Ecto neural progenitor cell (in vitro differentiated cells): ENCODE measurements around the gene KLHL2.
"Not testable (repeated sequence)": the region's sequence is repeated elsewhere in the genome, so short reads cannot be mapped to it uniquely, and the experiment has no call there.

ENCODE experiments used
- DNase-seq: peaks from one replicate; pipeline ENCODE4 v3.0.0-alpha.2; 2018; ENCODE audit warnings: low spot score

The KLHL2 gene

GRCh38 chr4:165203541-165204461 lies 3.6 kb upstream of the KLHL2 start:
- DNase-seq = no peak

GRCh38 chr4:165204462-165204830 lies 2.9 kb upstream of the KLHL2 start:
- DNase-seq = no peak

- no peak for DNase-seq
These were observed 338 bp upstream of the KLHL2 start for GRCh38 chr4:165207016-165207430.

GRCh38 chr4:165208221-165208652 lies 876 bp downstream of the KLHL2 start:
- DNase-seq = no peak

GRCh38 chr4:165208741-165209388 lies 1.5 kb downstream of the KLHL2 start:
- DNase-seq = no peak

GRCh38 chr4:165209796-165210195 lies 2.4 kb downstream of the KLHL2 start:
- DNase-seq = no peak

- DNase-seq = no peak
These were observed 3.2 kb downstream of the KLHL2 start for GRCh38 chr4:165210566-165210965.

- DNase-seq = not testable (repeated sequence)
These were observed 5.3 kb downstream of the KLHL2 start for GRCh38 chr4:165212647-165213046.

GRCh38 chr4:165213404-165213803 lies 6.0 kb downstream of the KLHL2 start:
- DNase-seq = not testable (repeated sequence)

DNA sequence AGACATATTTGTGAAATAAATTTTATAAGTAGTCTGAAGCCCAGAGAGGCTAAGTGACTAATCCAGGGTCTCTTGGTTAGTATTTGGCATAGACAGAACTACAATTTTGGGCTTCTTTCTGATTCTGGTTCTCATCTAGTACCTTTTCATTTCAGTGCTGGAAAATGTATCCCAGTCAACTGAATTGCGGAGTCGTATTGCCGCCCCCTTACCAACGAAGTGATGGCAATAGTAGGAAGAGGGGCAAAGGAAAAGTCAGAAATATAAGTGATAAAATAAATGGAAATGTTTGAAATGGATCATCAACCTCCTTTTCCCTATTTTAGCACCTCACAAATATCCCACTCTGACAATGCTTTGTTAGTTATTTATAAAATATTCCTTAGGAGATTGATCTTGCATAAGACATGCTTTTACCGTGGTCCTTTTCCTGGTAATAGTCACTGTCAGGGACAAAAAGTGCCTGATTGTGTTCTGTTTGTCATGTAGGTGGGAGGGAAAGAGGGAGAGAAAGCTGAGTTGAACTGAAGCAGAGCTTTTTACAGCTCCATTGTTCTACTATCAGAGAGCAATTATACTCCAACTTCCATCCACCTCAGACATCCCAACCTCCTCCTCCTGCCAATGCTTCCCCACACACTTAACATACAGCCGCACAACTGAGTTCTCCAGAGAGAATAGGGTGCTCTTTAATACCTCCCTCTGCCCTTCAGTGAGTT lies 6.8 kb downstream of the KLHL2 start:
- DNase-seq = not testable (repeated sequence)

GRCh38 chr4:165215034-165215751 lies 7.8 kb downstream of the KLHL2 start:
- not testable (repeated sequence) for DNase-seq

GRCh38 chr4:165215761-165216487 lies 8.6 kb downstream of the KLHL2 start:
- not testable (repeated sequence) for DNase-seq

GRCh38 chr4:165217325-165217724 lies 10.0 kb downstream of the KLHL2 start:
- no peak for DNase-seq

GRCh38 chr4:165221306-165221705 lies 13.9 kb downstream of the KLHL2 start:
- DNase-seq = not testable (repeated sequence)

GRCh38 chr4:165221993-165222650 lies 14.8 kb downstream of the KLHL2 start:
- DNase-seq = not testable (repeated sequence)

DNA sequence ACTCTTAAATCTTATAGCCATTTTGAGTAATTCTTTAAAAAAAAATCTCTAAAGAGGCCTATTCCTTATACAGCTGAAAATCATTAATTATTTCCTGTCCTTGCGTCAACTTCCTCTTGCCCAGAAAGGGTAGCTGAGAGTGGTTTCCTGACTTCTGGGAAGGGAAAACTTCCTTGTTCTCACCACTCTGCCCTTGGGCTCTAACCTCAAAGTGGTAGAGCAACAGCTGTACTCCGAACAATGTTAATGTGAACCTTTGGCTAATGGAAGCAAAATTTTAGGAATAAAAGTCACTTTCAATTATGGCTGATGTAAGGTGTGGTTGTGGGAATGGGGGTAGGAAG lies 15.3 kb downstream of the KLHL2 start:
- no peak for DNase-seq

DNA sequence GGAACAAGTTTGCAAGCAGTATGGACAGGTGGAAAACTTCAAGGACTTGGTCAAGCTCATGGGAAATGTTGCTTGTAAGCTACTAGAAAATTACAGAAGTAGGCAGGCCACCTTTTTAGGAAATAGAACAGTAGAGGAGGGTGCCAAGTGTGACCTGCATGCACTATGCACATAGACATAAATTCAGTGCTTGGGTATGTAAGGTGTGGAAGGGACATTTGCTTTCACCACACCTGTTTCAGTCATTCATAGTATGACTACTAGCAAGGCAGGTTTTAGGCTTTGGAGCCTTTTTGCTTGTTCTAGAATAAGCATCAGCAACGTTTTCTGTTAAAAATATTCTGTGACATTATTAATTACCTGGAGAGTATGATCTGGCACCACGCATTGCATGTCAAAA lies 20.0 kb downstream of the KLHL2 start:
- DNase-seq = not testable (repeated sequence)

- not testable (repeated sequence) for DNase-seq
These were observed 22.3 kb downstream of the KLHL2 start for GRCh38 chr4:165229490-165230200.

DNA sequence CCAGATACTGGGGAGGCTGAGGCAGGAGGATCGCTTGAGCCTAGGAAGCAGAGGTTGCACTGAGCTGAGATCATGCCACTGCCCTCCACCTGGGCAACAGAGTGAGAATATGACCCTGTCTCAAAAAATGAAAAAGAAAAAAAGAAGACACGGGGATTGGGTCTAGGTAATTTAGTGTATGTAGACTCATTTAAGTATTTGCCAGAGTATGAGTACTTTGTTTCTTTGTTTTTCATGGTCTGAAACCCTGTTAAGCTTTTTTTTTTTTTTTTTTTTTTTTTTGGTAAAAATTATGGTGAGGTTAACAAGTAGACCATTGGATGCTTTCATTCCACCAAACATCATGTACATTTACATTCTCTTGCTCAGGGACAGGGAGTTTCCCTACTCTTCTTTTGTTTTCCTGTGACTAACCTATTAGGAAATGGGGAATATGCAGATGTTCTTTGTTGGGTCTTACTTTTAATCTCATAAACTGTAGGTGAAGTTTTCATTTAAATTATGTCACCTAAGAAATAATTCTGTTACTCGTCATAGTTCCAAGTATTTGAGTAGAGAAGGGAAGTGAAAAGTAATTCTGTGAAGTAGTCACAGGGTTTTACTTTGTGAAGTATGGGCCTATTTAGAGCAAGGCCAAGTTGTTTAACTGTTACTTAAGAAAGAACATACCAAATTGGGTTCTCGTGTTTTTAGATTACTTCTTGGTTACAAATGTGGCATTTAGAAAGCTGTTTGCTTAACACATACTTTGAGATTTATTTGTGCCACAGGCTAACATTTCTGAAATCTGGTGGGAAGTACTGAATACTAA lies 25.5 kb downstream of the KLHL2 start:
- DNase-seq = not testable (repeated sequence)
